ENCODE measurements around the gene INSIG1. TPM values are rescaled to one million over a fixed set of nuclear protein-coding genes. Genes with fewer than 3 reads are reported as not detected.

The INSIG1 gene
- total RNA-seq, 4 donors from 2014 or later, result 70.4 to 256 (median 145) TPM

DNA sequence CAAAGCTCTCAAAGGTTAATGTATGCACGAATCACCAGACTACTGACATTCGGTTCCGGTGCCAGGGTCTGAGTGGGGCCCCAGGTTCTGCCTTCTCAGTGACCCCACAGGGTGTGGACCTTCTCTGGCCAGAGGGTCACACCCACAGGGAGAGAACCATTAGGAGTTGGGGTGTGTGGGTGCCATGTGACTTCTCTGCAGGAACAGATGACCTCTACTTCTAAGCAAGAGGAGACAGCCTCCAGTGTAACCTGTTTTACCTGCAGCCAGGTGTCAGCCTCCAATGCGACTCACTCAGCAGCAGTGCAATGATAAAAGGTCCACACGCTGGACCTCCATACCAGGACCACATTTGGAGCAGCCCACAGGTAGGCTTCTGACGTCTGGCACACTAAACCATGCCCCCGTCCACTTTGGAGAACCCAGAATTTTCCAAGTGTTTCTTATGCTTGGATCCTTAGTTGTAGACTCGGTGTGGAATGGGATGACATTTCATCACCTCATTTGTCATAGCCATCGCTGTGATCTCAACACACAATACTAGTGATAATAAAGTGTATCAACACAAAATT lies 16.2 kb upstream of the INSIG1 start:
- TF ChIP-seq, protein P1, sequence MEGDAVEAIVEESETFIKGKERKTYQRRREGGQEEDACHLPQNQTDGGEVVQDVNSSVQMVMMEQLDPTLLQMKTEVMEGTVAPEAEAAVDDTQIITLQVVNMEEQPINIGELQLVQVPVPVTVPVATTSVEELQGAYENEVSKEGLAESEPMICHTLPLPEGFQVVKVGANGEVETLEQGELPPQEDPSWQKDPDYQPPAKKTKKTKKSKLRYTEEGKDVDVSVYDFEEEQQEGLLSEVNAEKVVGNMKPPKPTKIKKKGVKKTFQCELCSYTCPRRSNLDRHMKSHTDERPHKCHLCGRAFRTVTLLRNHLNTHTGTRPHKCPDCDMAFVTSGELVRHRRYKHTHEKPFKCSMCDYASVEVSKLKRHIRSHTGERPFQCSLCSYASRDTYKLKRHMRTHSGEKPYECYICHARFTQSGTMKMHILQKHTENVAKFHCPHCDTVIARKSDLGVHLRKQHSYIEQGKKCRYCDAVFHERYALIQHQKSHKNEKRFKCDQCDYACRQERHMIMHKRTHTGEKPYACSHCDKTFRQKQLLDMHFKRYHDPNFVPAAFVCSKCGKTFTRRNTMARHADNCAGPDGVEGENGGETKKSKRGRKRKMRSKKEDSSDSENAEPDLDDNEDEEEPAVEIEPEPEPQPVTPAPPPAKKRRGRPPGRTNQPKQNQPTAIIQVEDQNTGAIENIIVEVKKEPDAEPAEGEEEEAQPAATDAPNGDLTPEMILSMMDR (IDR thresholded peaks at IDR 0.05; ENCODE audit: low read depth), result no peak

DNA sequence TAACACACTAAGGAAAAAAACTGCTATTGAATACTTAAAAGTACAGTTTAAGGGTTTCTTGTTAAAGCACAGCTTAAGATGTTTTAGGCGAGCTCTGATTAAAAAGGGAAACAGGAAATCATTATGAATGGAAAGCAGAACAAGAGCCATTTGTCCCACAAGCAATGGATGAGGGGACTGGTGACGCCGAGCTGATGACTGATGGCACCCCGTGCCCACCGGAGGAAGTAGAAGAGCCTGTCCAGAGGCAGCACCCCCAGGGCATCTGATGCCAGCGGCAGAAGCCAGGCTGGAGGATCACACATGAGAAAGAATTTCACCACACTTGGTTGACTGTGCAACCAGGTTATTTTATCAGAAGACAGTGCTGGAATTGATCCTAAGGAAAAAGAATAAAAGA lies 15.0 kb upstream of the INSIG1 start:
- TF ChIP-seq, protein P1 (IDR thresholded peaks at IDR 0.05; ENCODE audit: low read depth), result no peak

DNA sequence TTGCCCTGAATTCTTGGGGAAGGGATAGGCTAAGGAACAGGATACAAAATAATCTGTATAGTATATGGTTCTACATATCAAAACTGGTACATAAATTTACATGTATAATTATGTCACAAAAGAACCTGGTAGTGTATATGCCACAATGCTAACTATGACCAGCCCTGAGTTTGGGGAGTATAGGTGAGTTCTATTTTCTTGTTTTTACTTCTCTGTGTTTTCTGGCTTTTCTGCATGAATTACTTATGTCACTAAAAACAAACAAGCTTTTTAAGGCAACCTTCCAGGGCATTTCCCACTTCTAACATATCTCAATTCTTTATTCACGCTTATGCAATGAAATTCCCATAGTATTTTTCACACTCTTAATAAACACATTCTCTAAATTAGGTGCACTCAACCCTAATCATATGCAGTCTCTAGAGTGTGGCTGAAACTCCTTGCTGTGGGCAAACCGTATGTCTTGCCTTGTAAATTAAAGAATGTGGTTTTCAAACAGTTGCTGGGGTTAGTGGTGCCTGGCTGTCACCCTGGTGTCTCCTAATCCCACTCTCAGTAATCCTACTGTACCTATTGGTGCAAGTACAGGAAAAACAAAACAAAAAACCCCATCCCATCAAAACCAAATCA lies 14.0 kb upstream of the INSIG1 start:
- TF ChIP-seq, protein P1 (IDR thresholded peaks at IDR 0.05; ENCODE audit: low read depth), result no peak

DNA sequence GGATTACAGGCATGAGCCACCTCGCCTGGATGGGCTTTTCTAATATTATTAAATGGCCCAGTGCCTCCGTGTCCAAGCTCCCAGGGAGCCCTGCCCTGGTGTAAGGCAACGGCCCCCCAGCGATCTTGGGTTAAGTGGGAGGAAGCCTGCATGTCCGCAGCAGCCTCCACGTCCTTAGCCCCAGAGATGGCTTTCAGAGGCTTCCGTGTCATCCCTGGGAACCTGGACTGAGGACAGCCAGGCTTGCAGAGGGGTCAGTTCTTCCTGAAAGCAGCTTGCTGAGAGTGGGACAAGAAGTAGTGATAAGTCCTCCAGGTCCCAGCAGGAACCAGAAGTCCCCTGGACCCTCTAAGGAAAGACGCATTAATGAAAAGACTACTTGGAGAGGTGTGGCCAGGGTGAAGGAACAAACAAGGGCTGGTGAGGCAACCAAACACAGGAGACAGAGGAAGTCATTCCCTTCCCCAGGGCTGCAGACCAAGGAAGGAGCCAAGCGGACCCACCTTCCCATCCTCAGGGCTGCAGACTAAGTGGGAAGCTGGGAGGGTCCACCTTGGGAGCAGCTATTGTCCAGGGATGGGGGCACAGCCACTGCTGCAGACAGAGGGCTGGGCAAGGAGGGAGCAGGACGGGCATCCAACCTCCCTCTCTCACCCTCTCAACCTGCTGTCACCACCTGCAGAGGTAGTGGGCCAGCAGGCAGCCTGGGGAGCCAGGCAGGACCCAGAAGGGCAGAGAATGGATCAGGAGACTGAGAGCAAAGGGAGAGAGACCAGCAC lies 13.0 kb upstream of the INSIG1 start:
- TF ChIP-seq, protein P1 (IDR thresholded peaks at IDR 0.05; ENCODE audit: low read depth), result no peak

DNA sequence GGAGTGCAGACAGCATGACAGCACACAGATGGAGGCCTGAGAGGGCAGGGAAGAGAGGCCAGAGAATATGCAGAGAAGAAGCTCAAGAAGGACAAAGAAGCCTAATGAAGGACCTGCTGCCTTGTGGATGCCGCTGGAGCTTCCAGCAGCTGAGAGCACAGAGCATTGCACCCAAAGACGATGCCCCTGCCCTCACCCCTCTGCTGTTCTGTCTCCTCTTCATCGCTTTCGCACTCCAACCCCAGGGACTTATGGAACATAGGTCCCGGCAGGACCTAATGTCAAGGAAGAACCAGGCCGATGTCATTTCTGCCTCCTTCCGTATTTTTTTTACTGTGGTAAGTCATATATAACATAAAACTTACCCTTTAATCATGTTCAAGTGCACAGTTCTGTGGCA lies 12.3 kb upstream of the INSIG1 start:
- TF ChIP-seq, protein P1 (IDR thresholded peaks at IDR 0.05; ENCODE audit: low read depth), result no peak

DNA sequence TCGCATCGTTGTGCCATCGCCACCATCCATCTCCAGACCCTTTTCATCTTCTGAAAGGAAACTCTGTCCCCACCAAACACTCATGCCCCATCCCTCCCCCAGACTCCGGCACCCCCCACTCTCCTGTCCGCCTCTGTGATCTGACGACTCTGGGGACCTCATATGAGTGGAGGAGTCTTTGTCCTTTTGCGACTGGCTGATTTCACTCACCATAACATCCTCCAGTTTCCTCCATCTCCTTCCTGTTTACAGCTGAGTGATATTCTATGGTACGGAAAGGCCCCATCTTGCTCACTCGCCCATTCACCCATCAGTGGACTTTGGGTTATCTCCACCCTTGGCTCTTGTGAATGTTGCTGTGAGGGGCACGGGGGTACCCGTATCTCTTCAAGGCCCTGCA lies 11.8 kb upstream of the INSIG1 start:
- TF ChIP-seq, protein P1 (IDR thresholded peaks at IDR 0.05; ENCODE audit: low read depth), result no peak

DNA sequence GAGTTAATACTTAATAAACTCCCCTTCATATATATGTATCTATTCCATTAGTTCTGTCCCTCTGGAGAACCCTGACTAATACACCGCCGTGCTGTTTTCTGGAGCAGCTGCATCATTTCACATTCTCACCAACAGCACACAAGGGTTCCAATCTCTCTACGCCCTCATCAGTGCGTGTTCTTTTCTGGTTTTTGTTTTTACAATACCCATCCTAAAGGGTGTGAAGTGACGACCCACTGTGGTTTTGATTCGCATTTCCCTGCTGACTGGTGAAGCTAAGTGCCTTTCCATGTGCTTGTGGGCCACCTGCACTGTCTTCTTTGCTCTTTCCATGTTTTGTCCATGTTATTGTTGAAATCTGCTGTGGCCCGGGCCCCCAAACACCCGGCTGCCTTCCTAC lies 11.0 kb upstream of the INSIG1 start:
- TF ChIP-seq, protein P1 (IDR thresholded peaks at IDR 0.05; ENCODE audit: low read depth), result no peak

All from subcutaneous adipose tissue (tissue), 4 donors.